Upper lobe of right lung (tissue), 1 donor: ENCODE measurements around the gene PEX14. TPM values are rescaled to one million over a fixed set of nuclear protein-coding genes. Genes with fewer than 3 reads are reported as not detected.
A peak's percentile ranks its signal among the peaks of the same experiment; 100 is the strongest.

Experiments used
- ATAC-seq: fragments of 200-7000 bp; cut with Tn5 transposase; one replicate; pipeline ENCODE4 v1.9.1; 2020; ENCODE audit warnings: mild to moderate bottlenecking, moderate library complexity
- DNase-seq: peaks from one replicate; pipeline ENCODE4 v3.0.0-alpha.2; 2020
- H3K27ac ChIP-seq: fragments of 200-600 bp; one replicate; pipeline ENCODE4 v1.8.0; 2022
- H3K27me3 ChIP-seq: fragments of 200-600 bp; one replicate; pipeline ENCODE4 v1.8.0; 2022; ENCODE audit warnings: mild to moderate bottlenecking
- H3K36me3 ChIP-seq: fragments of 200-600 bp; one replicate; pipeline ENCODE4 v1.8.0; 2022
- H3K4me1 ChIP-seq: fragments of 200-600 bp; one replicate; pipeline ENCODE4 v1.8.0; 2022
- H3K4me3 ChIP-seq: fragments of 200-600 bp; one replicate; pipeline ENCODE4 v1.8.0; 2022; ENCODE audit warnings: mild to moderate bottlenecking
- H3K9me3 ChIP-seq: fragments of 200-600 bp; one replicate; pipeline ENCODE4 v1.8.0; 2022
- CTCF ChIP-seq: fragments of 200-600 bp; IDR thresholded peaks from one replicate; pipeline ENCODE4 v1.8.0; 2022; ENCODE audit warnings: antibody characterized with exemption
- intact Hi-C: fragments of 100-400 bp; cut with DNase I; formaldehyde crosslinking; loops from one replicate; pipeline ENCODE4 v1.11.0; 2022
- total RNA-seq: library from RNA; stranded (reverse); fragmentation: NEBNext Ultra II Directional; extraction: Animal tissue kit (Norgen Biotek cat#: 25700); gene quantifications from one replicate; pipeline ENCODE4 v1.2.1, GENCODE V29; 2021
- donor health status: DM: no; HTN: yes; CAD: no; lungs with severe emphysema.

Gene PEX14
- total RNA-seq, 1 donor from 2014 or later: 25.8 TPM

- Histone ChIP-seq H3K27ac (no peak overlapping the region), H3K27me3 (no peaks in the 10 kb centered on the region), H3K36me3 (peaks cover 6% of the 10 kb centered on the region), H3K4me3 (no peak overlapping the region), H3K9me3 (no peaks in the 10 kb centered on the region), H3K4me1 (peaks cover 22% of the 10 kb centered on the region)
- TF ChIP-seq CTCF: no peak
- ATAC-seq: no peak
- intact Hi-C loops: no loop called here
- DNase-seq: peak; percentile 63
Measured at GRCh38 chr1:10633416-10633815, 158.7 kb downstream of the PEX14 start.

DNA sequence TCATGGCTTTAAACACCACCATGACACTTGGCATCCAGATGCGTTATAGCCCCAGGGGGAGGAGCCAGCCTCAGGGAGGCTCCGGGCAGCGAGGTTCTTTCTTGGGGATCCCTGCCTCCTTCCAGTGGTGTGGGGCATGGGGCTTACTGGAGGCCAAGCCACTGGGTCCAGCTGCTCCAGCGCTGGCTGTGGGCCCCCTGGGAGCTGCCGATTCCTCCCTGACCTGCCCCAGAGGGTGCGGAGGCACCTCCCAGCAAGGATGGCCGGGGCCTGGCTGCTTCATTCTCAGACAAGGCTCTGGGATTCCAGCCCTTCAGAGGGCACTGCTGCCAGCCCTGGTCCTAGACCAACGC is 159.3 kb downstream of the PEX14 start:
- Histone ChIP-seq H3K4me3 (no peak overlapping the region), H3K27me3 (no peaks in the 10 kb centered on the region), H3K36me3 (peaks cover 6% of the 10 kb centered on the region), H3K27ac (peak overlapping the region; percentile 62), H3K4me1 (peaks cover 23% of the 10 kb centered on the region), H3K9me3 (no peaks in the 10 kb centered on the region)
- TF ChIP-seq CTCF: no peak
- ATAC-seq (no peak), DNase-seq (no peak)
- intact Hi-C loops: no loop called here

DNA sequence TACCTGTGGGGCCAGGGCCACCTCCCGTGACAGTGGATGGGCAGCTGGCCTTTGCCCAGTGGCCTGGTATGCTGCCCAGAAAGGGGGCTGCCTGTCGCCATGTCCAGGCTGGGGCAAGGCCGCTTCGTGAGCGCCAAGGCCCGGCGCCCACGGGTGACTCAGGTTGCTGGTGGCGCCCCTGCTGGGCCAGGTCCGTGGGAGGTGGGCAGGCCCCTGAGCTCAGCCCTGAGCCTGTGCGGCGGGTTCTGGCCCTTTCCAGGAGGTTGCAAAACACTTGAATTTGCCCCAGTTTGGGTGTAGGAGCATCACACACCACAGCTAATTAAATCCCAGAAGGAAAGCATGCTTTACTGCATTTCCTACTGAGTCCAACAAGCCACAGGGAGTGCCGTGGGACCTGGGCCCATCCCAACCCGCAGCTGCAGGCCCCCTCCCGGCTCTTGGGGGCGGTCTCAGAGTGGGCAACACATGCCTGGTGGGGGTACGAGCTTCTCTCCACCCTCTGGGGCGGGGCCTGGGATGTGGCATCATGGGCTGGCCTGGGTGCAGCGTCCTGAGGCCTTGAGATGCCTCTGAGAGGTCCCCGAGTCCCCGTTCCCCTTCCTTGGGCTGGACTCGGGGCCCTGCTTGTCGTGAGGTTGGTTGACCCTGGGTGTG is 159.8 kb downstream of the PEX14 start:
- no peaks in the 10 kb centered on the region for H3K27me3 ChIP-seq
- TF ChIP-seq CTCF: no peak
- intact Hi-C loops: no loop called here

DNA sequence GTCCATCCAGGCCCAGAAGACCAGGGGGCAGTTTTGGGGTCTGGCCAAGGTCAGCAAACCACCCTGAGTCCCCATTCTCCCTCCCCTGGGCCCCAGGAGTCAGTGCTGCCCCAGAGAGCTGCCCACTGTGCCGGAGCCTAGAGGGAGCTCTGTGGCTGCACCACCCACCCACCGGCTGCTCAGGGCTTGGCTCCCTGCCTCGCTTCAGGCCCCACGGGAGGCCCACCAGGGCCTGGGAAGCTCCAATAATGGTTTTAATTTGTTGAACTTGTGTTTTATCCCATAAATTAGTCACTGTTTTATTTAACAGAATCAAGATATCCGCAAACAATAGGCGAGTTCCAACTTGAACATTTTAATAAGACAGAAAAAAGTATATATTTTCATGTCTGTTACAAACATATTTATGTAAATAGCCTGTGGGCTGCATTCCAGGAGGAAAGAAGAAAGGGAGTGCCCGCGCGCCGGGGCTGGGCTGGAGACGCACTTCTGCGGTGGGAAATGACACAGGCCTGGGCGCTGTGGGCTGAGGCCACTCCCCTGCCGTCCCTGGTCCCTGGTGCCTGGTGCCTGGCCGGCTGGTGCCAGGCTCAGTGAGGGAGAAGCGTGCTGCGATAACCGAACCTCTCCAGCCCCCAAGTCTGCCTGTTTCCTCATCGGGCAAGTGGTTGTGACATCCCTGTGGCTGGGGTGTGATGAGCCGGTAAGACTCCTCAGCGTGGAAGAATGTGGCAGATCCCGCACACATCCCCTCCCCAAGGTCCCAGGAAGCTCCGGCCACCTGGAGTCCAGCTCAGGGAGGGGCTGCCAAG is 160.5 kb downstream of the PEX14 start:
- Histone ChIP-seq H3K27ac (peak overlapping the region; percentile 62), H3K36me3 (peaks cover 6% of the 10 kb centered on the region), H3K27me3 (no peaks in the 10 kb centered on the region), H3K9me3 (no peaks in the 10 kb centered on the region), H3K4me3 (no peak overlapping the region), H3K4me1 (peaks cover 23% of the 10 kb centered on the region)
- intact Hi-C loops: no loop called here
- ATAC-seq: peak; percentile 44
- DNase-seq: no peak
- no peak for TF ChIP-seq CTCF

More for the DNA sequence above, 159.8 kb downstream of the PEX14 start:
- Histone ChIP-seq H3K4me1 (peaks cover 23% of the 10 kb centered on the region), H3K36me3 (peaks cover 6% of the 10 kb centered on the region), H3K9me3 (no peaks in the 10 kb centered on the region), H3K4me3 (no peak overlapping the region), H3K27ac (peak overlapping the region; percentile 62)
- ATAC-seq (peak; percentile 7), DNase-seq (no peak)

- DNase-seq (no peak), ATAC-seq (peak; percentile 33)
- H3K4me3 ChIP-seq: no peak overlapping the region
- intact Hi-C loops: no loop called here
- H3K4me1 ChIP-seq: peaks cover 23% of the 10 kb centered on the region
- H3K36me3 ChIP-seq: peaks cover 6% of the 10 kb centered on the region
- no peak for TF ChIP-seq CTCF
- no peaks in the 10 kb centered on the region for H3K27me3 ChIP-seq
- H3K27ac ChIP-seq: peak overlapping the region; percentile 62
- H3K9me3 ChIP-seq: no peaks in the 10 kb centered on the region
Measured at GRCh38 chr1:10635992-10636391, 161.2 kb downstream of the PEX14 start.
